Left ventricle myocardium inferior (tissue), 1 donor: ENCODE measurements around the gene PLXNA4. TPM values are rescaled to one million over a fixed set of nuclear protein-coding genes. Genes with fewer than 3 reads are reported as not detected.
A peak's percentile ranks its signal among the peaks of the same experiment; 100 is the strongest.

Source experiments
- DNase-seq: peaks from one replicate; pipeline ENCODE4 v3.0.0-alpha.2; 2020
- H3K27ac ChIP-seq: fragments of 200-600 bp; replicated peaks from 2 replicates; pipeline ENCODE4 v1.8.0; 2021
- H3K27me3 ChIP-seq: fragments of 200-600 bp; 2 replicates; pipeline ENCODE4 v1.8.0; 2021; ENCODE audit warnings: low read depth
- H3K36me3 ChIP-seq: fragments of 200-600 bp; 2 replicates; pipeline ENCODE4 v1.8.0; 2021
- H3K4me1 ChIP-seq: fragments of 200-600 bp; 2 replicates; pipeline ENCODE4 v1.8.0; 2021
- H3K4me3 ChIP-seq: fragments of 200-600 bp; 2 replicates; pipeline ENCODE4 v1.8.0; 2021; ENCODE audit warnings: mild to moderate bottlenecking, moderate library complexity
- H3K9me3 ChIP-seq: fragments of 200-600 bp; replicated peaks from 2 replicates; pipeline ENCODE4 v1.8.0; 2021
- CTCF ChIP-seq: fragments of 200-600 bp; IDR thresholded peaks from 2 replicates; pipeline ENCODE4 v1.8.0; 2021; ENCODE audit warnings: antibody characterized with exemption, mild to moderate bottlenecking, borderline replicate concordance
- intact Hi-C: fragments of 100-400 bp; cut with micrococcal nuclease; formaldehyde crosslinking; loops from one replicate; pipeline ENCODE4 v1.11.0; 2022
- total RNA-seq: library from RNA; stranded (reverse); fragmentation: NEBNext Ultra II Directional; extraction: Animal tissue kit (Norgen Biotek cat#: 25700); gene quantifications from one replicate; pipeline ENCODE4 v1.2.1, GENCODE V29; 2021
- donor health status: DM: no; HTN: yes; CAD: no; lungs with severe emphysema.

PLXNA4 gene
- total RNA-seq, 1 donor from 2014 or later: 18.1 TPM

GRCh38 chr7:132354527-132354926, 221.7 kb downstream of the PLXNA4 start:
- Histone ChIP-seq H3K4me3 (no peak overlapping the region), H3K27ac (no peak overlapping the region), H3K27me3 (no peaks in the 10 kb centered on the region), H3K9me3 (no peaks in the 10 kb centered on the region), H3K4me1 (peaks cover 19% of the 10 kb centered on the region), H3K36me3 (no peaks in the 10 kb centered on the region)
- DNase-seq: no peak
- intact Hi-C loops: no loop called here
- no peak for TF ChIP-seq CTCF

- no peak overlapping the region for H3K27ac ChIP-seq
- H3K4me3 ChIP-seq: no peak overlapping the region
- no peaks in the 10 kb centered on the region for H3K9me3 ChIP-seq
- TF ChIP-seq CTCF: no peak
- peaks cover 25% of the 10 kb centered on the region for H3K4me1 ChIP-seq
- no peaks in the 10 kb centered on the region for H3K36me3 ChIP-seq
- no peak for DNase-seq
- H3K27me3 ChIP-seq: no peaks in the 10 kb centered on the region
- intact Hi-C loops: no loop called here
Observed at GRCh38 chr7:132353936-132354335, 222.3 kb downstream of the PLXNA4 start.

GRCh38 chr7:132352800-132353199, 223.5 kb downstream of the PLXNA4 start:
- H3K4me3 ChIP-seq: no peak overlapping the region
- H3K27ac ChIP-seq: no peak overlapping the region

GRCh38 chr7:132351954-132352499, 224.2 kb downstream of the PLXNA4 start:
- intact Hi-C loops: no loop called here
- H3K4me3 ChIP-seq: peak overlapping the region; percentile 12
- H3K27me3 ChIP-seq: no peaks in the 10 kb centered on the region
- no peak overlapping the region for H3K27ac ChIP-seq
- no peaks in the 10 kb centered on the region for H3K9me3 ChIP-seq
- H3K4me1 ChIP-seq: peaks cover 29% of the 10 kb centered on the region
- no peak for TF ChIP-seq CTCF
- H3K36me3 ChIP-seq: no peaks in the 10 kb centered on the region
- no peak for DNase-seq

More at GRCh38 chr7:132352800-132353199, 223.5 kb downstream of the PLXNA4 start:
- Histone ChIP-seq H3K27me3 (no peaks in the 10 kb centered on the region), H3K9me3 (no peaks in the 10 kb centered on the region), H3K36me3 (no peaks in the 10 kb centered on the region), H3K4me1 (peaks cover 29% of the 10 kb centered on the region)
- intact Hi-C loops: no loop called here
- DNase-seq: no peak
- TF ChIP-seq CTCF: no peak

GRCh38 chr7:132350741-132351140, 225.5 kb downstream of the PLXNA4 start:
- no peak overlapping the region for H3K27ac ChIP-seq
- intact Hi-C loops: no loop called here
- no peaks in the 10 kb centered on the region for H3K9me3 ChIP-seq
- H3K27me3 ChIP-seq: no peaks in the 10 kb centered on the region
- TF ChIP-seq CTCF: no peak
- H3K4me3 ChIP-seq: no peak overlapping the region
- peaks cover 33% of the 10 kb centered on the region for H3K4me1 ChIP-seq
- no peak for DNase-seq
- no peaks in the 10 kb centered on the region for H3K36me3 ChIP-seq

- DNase-seq: no peak
- H3K27me3 ChIP-seq: no peaks in the 10 kb centered on the region
- no peak overlapping the region for H3K4me3 ChIP-seq
- no peak overlapping the region for H3K27ac ChIP-seq
- intact Hi-C loops: no loop called here
- no peak for TF ChIP-seq CTCF
- H3K9me3 ChIP-seq: no peaks in the 10 kb centered on the region
- no peaks in the 10 kb centered on the region for H3K36me3 ChIP-seq
- peaks cover 39% of the 10 kb centered on the region for H3K4me1 ChIP-seq
Observed at GRCh38 chr7:132349075-132349474, 227.2 kb downstream of the PLXNA4 start.
